Measurements from ENCODE around the gene TOLLIP.

The TOLLIP gene

DNA sequence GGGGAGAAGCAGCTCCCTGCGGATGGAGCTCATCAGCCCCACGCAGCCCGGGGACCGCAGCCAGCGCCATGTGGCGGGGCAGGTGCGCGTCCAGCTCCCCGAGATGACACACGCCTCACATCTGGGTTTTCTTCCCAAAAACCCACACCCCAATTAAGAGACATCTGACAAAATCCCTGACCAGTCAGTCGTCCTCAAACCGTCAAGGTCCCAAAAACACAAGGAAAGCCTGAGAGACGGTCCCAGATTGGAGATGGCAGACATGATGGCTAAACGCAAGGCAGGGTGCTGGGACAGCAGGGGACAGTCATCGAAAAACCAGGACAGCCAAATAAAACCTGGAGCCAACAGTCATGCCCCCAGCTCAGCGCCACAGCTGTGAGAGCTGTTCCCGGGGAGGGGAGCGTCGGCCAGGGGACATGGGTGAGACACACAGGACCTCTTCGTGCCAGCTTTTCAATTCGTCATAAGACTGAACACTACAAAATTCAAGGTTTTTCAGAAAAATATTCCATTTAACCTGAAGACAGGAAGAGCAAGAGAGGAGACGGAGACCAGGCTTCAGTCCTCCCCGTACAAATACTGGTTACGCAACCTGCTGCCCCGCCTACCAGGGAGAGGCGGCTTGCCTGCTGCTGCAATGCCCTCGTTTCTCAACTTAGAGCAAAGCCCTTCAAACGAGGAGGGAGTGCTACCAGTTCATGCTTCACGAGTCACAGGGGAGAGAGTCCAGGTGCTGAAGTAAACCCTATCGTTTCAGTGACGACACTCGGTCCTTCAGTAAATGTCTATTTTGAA, 10.5 kb downstream of the TOLLIP start:
- TF ChIP-seq ZNF510 (tag by site-specific recombination; IDR thresholded peaks at IDR 0.05; ENCODE audit: insufficient replicate concordance) (no peak), ZNF121 (tag by site-specific recombination; IDR thresholded peaks at IDR 0.05) (no peak), ZNF350 (tag by site-specific recombination; IDR thresholded peaks at IDR 0.05) (no peak), GLI4 (tag by site-specific recombination; IDR thresholded peaks at IDR 0.05) (no peak), ZNF274 (IDR thresholded peaks at IDR 0.05; ENCODE audit: low read length) (no peak), ZNF274 (tag by site-specific recombination; IDR thresholded peaks at IDR 0.05; ENCODE audit: borderline replicate concordance) (no peak), ZNF707 (tag by site-specific recombination; IDR thresholded peaks at IDR 0.05) (no peak)
- TF ChIP-seq, protein P1, sequence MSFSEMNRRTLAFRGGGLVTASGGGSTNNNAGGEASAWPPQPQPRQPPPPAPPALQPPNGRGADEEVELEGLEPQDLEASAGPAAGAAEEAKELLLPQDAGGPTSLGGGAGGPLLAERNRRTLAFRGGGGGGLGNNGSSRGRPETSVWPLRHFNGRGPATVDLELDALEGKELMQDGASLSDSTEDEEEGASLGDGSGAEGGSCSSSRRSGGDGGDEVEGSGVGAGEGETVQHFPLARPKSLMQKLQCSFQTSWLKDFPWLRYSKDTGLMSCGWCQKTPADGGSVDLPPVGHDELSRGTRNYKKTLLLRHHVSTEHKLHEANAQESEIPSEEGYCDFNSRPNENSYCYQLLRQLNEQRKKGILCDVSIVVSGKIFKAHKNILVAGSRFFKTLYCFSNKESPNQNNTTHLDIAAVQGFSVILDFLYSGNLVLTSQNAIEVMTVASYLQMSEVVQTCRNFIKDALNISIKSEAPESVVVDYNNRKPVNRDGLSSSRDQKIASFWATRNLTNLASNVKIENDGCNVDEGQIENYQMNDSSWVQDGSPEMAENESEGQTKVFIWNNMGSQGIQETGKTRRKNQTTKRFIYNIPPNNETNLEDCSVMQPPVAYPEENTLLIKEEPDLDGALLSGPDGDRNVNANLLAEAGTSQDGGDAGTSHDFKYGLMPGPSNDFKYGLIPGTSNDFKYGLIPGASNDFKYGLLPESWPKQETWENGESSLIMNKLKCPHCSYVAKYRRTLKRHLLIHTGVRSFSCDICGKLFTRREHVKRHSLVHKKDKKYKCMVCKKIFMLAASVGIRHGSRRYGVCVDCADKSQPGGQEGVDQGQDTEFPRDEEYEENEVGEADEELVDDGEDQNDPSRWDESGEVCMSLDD (tag by site-specific recombination; IDR thresholded peaks at IDR 0.05) = no peak
- peaks cover 0 to 43% of the 10 kb centered on the region in 2 experiments; a peak in 1 of 3 replicates for H3K36me3 ChIP-seq (ENCODE audit: control insufficient read depth in 2 of 2, insufficient read depth in 1 of 2, low read length in 2 of 2)
- CTCF ChIA-PET = no interaction called here

DNA sequence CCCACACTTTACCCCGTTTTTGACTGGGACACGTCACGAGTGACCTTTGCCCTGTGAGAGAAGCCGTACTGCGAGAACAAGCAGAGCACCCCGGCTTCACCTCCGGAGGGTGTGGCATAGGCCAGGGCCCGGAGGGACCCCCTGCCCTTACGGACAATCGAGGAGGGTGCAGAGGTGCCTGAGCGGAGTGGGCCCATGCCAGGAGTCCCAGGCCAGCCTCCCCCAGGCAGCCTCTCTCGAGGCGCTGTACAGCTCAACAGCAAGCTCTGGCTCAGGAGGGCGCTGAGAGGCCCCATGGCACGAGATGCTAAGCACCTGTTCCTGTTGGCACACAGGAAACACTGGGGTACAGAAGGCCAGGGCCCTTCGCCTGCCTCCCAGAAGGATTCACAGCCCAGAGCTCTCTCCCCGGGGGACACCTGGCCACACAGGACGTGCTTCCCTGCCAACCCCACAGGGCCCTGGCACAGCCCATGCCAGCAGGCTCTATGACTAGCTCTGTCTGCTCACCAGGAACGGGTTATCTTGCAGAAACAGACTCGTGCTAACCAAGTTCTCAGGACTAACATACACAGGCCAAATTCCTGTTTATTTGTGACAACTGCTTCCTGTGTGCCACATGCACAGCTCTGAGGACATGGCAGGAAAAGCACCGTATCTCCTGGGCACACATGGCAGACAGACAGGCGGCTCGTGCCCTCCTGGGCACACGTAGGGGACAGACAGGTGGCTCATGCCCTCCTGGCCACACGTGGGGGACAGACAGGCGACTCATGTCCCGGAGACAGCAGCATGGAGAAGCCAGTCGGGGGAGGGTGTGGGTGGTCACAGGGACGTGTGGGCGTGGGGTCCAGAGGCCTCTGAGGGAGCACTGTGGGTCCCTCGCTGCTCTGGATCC, 11.6 kb downstream of the TOLLIP start:
- no peaks in the 10 kb centered on the region for H3K4me1 ChIP-seq (ENCODE audit: control insufficient read depth, insufficient read depth, low read length)
- no peak for TF ChIP-seq ZBTB21 (tag by site-specific recombination; IDR thresholded peaks at IDR 0.05)
- peak; percentile 41 for TF ChIP-seq ZFHX2 (tag by site-specific recombination; conservative IDR thresholded peaks at IDR 0.05)
- H3K27ac ChIP-seq (ENCODE audit: extremely low read depth, low read depth, low read length) = no peak overlapping the region
- ChIA-PET POLR2A (interaction anchor here (1.2 kb wide), 1 partner anchor 35 kb away, joined by 3 read pairs; no protein-coding TSS in a partner anchor), CTCF (no interaction called here)
- H3K9me3 ChIP-seq (ENCODE audit: control insufficient read depth, insufficient read depth, low read depth, low read length) = no peaks in the 10 kb centered on the region
- peaks cover 0 to 46% of the 10 kb centered on the region in 2 experiments; a peak in 1 of 3 replicates for H3K36me3 ChIP-seq (ENCODE audit: control insufficient read depth in 2 of 2, insufficient read depth in 1 of 2, low read length in 2 of 2)
- H3K4me3 ChIP-seq (ENCODE audit: low read depth, low read length) = no peak overlapping the region

More for the DNA sequence above, 10.5 kb downstream of the TOLLIP start:
- Histone ChIP-seq H3K4me1 (ENCODE audit: control insufficient read depth, insufficient read depth, low read length) (no peaks in the 10 kb centered on the region), H3K27ac (ENCODE audit: extremely low read depth, low read depth, low read length) (no peak overlapping the region), H3K4me3 (ENCODE audit: low read depth, low read length) (no peak overlapping the region), H3K9me3 (ENCODE audit: control insufficient read depth, insufficient read depth, low read depth, low read length) (no peaks in the 10 kb centered on the region)
- POLR2A ChIA-PET = interaction anchor here (1.2 kb wide), 1 partner anchor 36 kb away, joined by 3 read pairs; no protein-coding TSS in a partner anchor

DNA sequence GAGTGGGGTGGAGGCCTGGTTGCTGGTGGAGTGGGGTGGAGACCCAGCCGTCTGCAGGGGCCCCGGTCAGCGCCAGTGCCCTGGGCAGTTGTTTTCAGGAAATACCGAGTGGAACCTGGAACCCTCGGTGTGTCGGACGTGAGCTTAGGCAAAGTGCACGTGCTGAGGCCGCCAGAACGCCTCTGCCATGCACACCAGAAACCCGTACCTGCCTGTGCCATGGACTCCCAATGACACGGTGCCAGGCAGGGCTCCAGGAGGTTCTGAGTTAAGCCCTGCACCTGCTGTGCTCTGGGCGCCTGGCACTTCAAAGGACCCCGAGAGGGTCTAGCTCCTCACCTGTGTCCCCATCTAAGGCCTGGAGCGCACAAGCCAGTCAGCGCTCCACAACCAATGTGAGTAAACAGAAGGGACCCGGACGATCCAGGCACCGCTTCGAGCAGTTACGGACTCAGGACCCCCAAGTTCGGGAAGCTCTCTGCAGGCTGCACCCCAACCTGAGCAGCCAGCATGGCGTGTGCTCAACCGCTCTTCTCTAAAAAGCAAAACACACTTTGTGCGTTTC, 12.3 kb downstream of the TOLLIP start:
- CTCF ChIA-PET = no interaction called here
- no peak for TF ChIP-seq ZNF274 (IDR thresholded peaks at IDR 0.05; ENCODE audit: low read length)
- TF ChIP-seq ZNF274 (tag by site-specific recombination; IDR thresholded peaks at IDR 0.05; ENCODE audit: borderline replicate concordance) = no peak
- no peak for TF ChIP-seq SCRT1 (tag by site-specific recombination; IDR thresholded peaks at IDR 0.05; ENCODE audit: borderline replicate concordance)
- TF ChIP-seq ZNF707 (tag by site-specific recombination; IDR thresholded peaks at IDR 0.05) = no peak
- no peak for TF ChIP-seq SALL2 (tag by site-specific recombination; IDR thresholded peaks at IDR 0.05; ENCODE audit: borderline replicate concordance)
- TF ChIP-seq, protein P2, sequence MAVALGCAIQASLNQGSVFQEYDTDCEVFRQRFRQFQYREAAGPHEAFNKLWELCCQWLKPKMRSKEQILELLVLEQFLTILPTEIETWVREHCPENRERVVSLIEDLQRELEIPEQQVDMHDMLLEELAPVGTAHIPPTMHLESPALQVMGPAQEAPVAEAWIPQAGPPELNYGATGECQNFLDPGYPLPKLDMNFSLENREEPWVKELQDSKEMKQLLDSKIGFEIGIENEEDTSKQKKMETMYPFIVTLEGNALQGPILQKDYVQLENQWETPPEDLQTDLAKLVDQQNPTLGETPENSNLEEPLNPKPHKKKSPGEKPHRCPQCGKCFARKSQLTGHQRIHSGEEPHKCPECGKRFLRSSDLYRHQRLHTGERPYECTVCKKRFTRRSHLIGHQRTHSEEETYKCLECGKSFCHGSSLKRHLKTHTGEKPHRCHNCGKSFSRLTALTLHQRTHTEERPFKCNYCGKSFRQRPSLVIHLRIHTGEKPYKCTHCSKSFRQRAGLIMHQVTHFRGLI (tag by site-specific recombination; IDR thresholded peaks at IDR 0.05) = no peak
- TF ChIP-seq ZIC2 (tag by site-specific recombination; IDR thresholded peaks at IDR 0.05) = no peak
- TF ChIP-seq KLF9 (tag by site-specific recombination; IDR thresholded peaks at IDR 0.05; ENCODE audit: low read depth) = no peak
- TF ChIP-seq ZNF248 (tag by site-specific recombination; IDR thresholded peaks at IDR 0.05) = no peak
- TF ChIP-seq, protein P3, sequence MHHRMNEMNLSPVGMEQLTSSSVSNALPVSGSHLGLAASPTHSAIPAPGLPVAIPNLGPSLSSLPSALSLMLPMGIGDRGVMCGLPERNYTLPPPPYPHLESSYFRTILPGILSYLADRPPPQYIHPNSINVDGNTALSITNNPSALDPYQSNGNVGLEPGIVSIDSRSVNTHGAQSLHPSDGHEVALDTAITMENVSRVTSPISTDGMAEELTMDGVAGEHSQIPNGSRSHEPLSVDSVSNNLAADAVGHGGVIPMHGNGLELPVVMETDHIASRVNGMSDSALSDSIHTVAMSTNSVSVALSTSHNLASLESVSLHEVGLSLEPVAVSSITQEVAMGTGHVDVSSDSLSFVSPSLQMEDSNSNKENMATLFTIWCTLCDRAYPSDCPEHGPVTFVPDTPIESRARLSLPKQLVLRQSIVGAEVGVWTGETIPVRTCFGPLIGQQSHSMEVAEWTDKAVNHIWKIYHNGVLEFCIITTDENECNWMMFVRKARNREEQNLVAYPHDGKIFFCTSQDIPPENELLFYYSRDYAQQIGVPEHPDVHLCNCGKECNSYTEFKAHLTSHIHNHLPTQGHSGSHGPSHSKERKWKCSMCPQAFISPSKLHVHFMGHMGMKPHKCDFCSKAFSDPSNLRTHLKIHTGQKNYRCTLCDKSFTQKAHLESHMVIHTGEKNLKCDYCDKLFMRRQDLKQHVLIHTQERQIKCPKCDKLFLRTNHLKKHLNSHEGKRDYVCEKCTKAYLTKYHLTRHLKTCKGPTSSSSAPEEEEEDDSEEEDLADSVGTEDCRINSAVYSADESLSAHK (tag by site-specific recombination; IDR thresholded peaks at IDR 0.05) = no peak
- no peak for TF ChIP-seq ZNF521 (tag by site-specific recombination; IDR thresholded peaks at IDR 0.05)
- no peak for TF ChIP-seq ZNF214 (tag by site-specific recombination; IDR thresholded peaks at IDR 0.05; ENCODE audit: borderline replicate concordance)
- no peak for TF ChIP-seq ZNF530 (tag by site-specific recombination; IDR thresholded peaks at IDR 0.05; ENCODE audit: low read depth)

More for the DNA sequence above, 12.3 kb downstream of the TOLLIP start:
- H3K9me3 ChIP-seq (ENCODE audit: control insufficient read depth, insufficient read depth, low read depth, low read length) = no peaks in the 10 kb centered on the region
- H3K4me1 ChIP-seq (ENCODE audit: control insufficient read depth, insufficient read depth, low read length) = no peaks in the 10 kb centered on the region
- no peak overlapping the region for H3K4me3 ChIP-seq (ENCODE audit: low read depth, low read length)
- H3K27ac ChIP-seq (ENCODE audit: extremely low read depth, low read depth, low read length) = no peak overlapping the region
- POLR2A ChIA-PET = interaction anchor here (1.2 kb wide), 1 partner anchor 34 kb away, joined by 3 read pairs; no protein-coding TSS in a partner anchor
- H3K36me3 ChIP-seq (ENCODE audit: control insufficient read depth in 2 of 2, insufficient read depth in 1 of 2, low read length in 2 of 2) = peaks cover 0 to 52% of the 10 kb centered on the region in 2 experiments; a peak in 1 of 3 replicates

All from HEK293 (cell line).